ENCODE data around the gene NFIA. TPM values are rescaled to one million over a fixed set of nuclear protein-coding genes. Genes with fewer than 3 reads are reported as not detected.

Gene NFIA
- total and polyA plus RNA-seq, 2 of the 13 experiments (the other 11 are each of a cell fraction or from before 2014, with no cell fraction given) = 14.7 to 28.5 TPM

GRCh38 chr1:61453111-61453961, 371.0 kb downstream of the NFIA start (continued):
- TF ChIP-seq AHDC1 (CRISPR knock-in tag; IDR thresholded peaks at IDR 0.05; ENCODE audit: borderline replicate concordance) (no peak), POLR2G (IDR thresholded peaks at IDR 0.05; ENCODE audit: low read depth, low read length) (0 out of 2 replicates have a peak, but pooled peaks have one; percentile 35), ZNF501 (CRISPR knock-in tag; IDR thresholded peaks at IDR 0.05) (no peak; the same call in 1 of the 2 replicates), ZNF609 (CRISPR knock-in tag; IDR thresholded peaks at IDR 0.05; ENCODE audit: borderline replicate concordance) (peak; percentile 58), SAP130 (CRISPR knock-in tag; IDR thresholded peaks at IDR 0.05; ENCODE audit: low read depth) (peak; percentile 36), ZNF574 (CRISPR knock-in tag; IDR thresholded peaks at IDR 0.05) (0 out of 2 replicates have a peak, but pooled peaks have one; percentile 32), STAG1 (CRISPR knock-in tag; IDR thresholded peaks at IDR 0.05) (peak; percentile 80), SKIL (CRISPR knock-in tag; IDR thresholded peaks at IDR 0.05; ENCODE audit: borderline replicate concordance) (peak; percentile 98), HNRNPK (IDR thresholded peaks at IDR 0.05; ENCODE audit: low read depth, low read length, poor library complexity, severe bottlenecking) (no peak)
